SK-N-SH (cell line): ENCODE measurements around the gene BBX. TPM values are rescaled to one million over a fixed set of nuclear protein-coding genes. Genes with fewer than 3 reads are reported as not detected.
A peak's percentile ranks its signal among the peaks of the same experiment; 100 is the strongest.

Source experiments
- CTCF ChIA-PET: fragments of 300-600, 350-600 bp; formaldehyde crosslinking; extraction: SDS; loops from one replicate; lab custom pipeline; 2021; lab: Yijun Ruan, JAX
- POLR2A ChIA-PET: fragments of 350-600 bp; sonication (Branson Sonifier 250); formaldehyde crosslinking; extraction: SDS; loops from one replicate; lab custom pipeline; 2020; ENCODE audit warnings: antibody characterized with exemption, inconsistent platforms; lab: Yijun Ruan, JAX
- DNase-seq: peaks from one replicate; pipeline ENCODE4 v3.0.0; 2012
- H2AFZ ChIP-seq: fragments of 200-600 bp; sonication (generic); 2 replicates; pipeline ENCODE4 v1.8.1; 2016; ENCODE audit warnings: antibody characterized with exemption, mild to moderate bottlenecking, low read depth
- H3F3A ChIP-seq: fragments of 200-600 bp; sonication (generic); replicated peaks from 2 replicates; pipeline ENCODE3; 2016; ENCODE audit warnings: antibody characterized with exemption, mild to moderate bottlenecking; ENCODE audit not compliant: insufficient read depth
- H3K27ac ChIP-seq, 2 experiments: fragments of 200-500 bp in 1 of 2; fragments of 200-600 bp in 1 of 2; sonication (Bioruptor generic) in 1 of 2; sonication (generic), shearing (Covaris generic) in 1 of 2; 2 replicates each; pipeline versions ENCODE4 v1.5.1 to v1.6.1; 2014 to 2016; ENCODE audit warnings: low read depth in 2 of 2, inconsistent platforms in 1 of 2, low read length in 1 of 2, mild to moderate bottlenecking in 1 of 2, mixed read lengths in 1 of 2
- H3K27me3 ChIP-seq: fragments of 200-600 bp; sonication (generic), shearing (Covaris generic); 2 replicates; pipeline ENCODE4 v1.6.1; 2016; ENCODE audit warnings: mixed run types; ENCODE audit not compliant: insufficient read depth
- H3K36me3 ChIP-seq, 2 experiments: fragments of 200-500 bp in 1 of 2; fragments of 200-600 bp in 1 of 2; sonication (Bioruptor generic) in 1 of 2; sonication (generic) in 1 of 2; replicated peaks in 1 of 2; 2 replicates each; pipeline versions ENCODE3 to v1.5.1; 2014 to 2016; ENCODE audit warnings: low read length in 1 of 2, mild to moderate bottlenecking in 1 of 2; ENCODE audit not compliant: insufficient read depth in 2 of 2, control insufficient read depth in 1 of 2
- H3K4me1 ChIP-seq, 2 experiments: fragments of 200-500 bp in 1 of 2; fragments of 200-600 bp in 1 of 2; sonication (Bioruptor generic) in 1 of 2; sonication (generic), shearing (Covaris generic) in 1 of 2; 2 replicates each; pipeline versions ENCODE4 v1.5.1 to v1.6.1; 2014 to 2016; ENCODE audit warnings: low read depth in 1 of 2, low read length in 1 of 2, mixed run types in 1 of 2; ENCODE audit not compliant: insufficient read depth in 2 of 2, control insufficient read depth in 1 of 2
- H3K4me2 ChIP-seq: fragments of 200-600 bp; sonication (generic), shearing (Covaris generic); 2 replicates; pipeline ENCODE4 v1.6.1; 2017; ENCODE audit warnings: mixed run types
- H3K4me3 ChIP-seq, 2 experiments: fragments of 200-500 bp in 1 of 2; fragments of 200-600 bp in 1 of 2; sonication (Bioruptor generic) in 1 of 2; sonication (generic), shearing (Covaris generic) in 1 of 2; 2 replicates each; pipeline versions ENCODE4 v1.5.1 to v1.8.1; 2014 to 2016; ENCODE audit warnings: low read depth in 2 of 2, inconsistent platforms in 1 of 2, low read length in 1 of 2, mild to moderate bottlenecking in 1 of 2, mixed read lengths in 1 of 2, moderate library complexity in 1 of 2
- H3K79me2 ChIP-seq: fragments of 200-600 bp; sonication (generic); 2 replicates; pipeline ENCODE4 v1.8.1; 2017; ENCODE audit warnings: mild to moderate bottlenecking; ENCODE audit not compliant: insufficient read depth
- H3K9ac ChIP-seq: fragments of 200-600 bp; sonication (generic); 2 replicates; pipeline ENCODE4 v1.6.1; 2017; ENCODE audit warnings: mixed run types
- H3K9me2 ChIP-seq: fragments of 200-600 bp; sonication (generic); 2 replicates; pipeline ENCODE4 v1.6.1; 2017; ENCODE audit warnings: mixed run types
- H3K9me3 ChIP-seq: fragments of 200-600 bp; sonication (generic); 2 replicates; pipeline ENCODE4 v1.6.1; 2017; ENCODE audit warnings: mixed run types, mild to moderate bottlenecking, moderate library complexity
- H4K20me1 ChIP-seq: fragments of 200-600 bp; sonication (generic); 2 replicates; pipeline ENCODE4 v1.6.1; 2017; ENCODE audit warnings: mild to moderate bottlenecking, mixed run types; ENCODE audit not compliant: insufficient read depth
- CTCF ChIP-seq: fragments of 200-600 bp; sonication (generic); IDR thresholded peaks from 2 replicates; pipeline ENCODE4 v1.6.1; 2017; ENCODE audit warnings: antibody characterized with exemption, mild to moderate bottlenecking, moderate library complexity
- ELF1 ChIP-seq: IDR thresholded peaks from 2 replicates; pipeline ENCODE4 v1.4.0; 2012
- EP300 ChIP-seq, 2 experiments: IDR thresholded peaks; 2 replicates each; pipeline versions ENCODE4 v1.4.0 to v1.6.1; 2012; ENCODE audit warnings: borderline replicate concordance in 1 of 2, low read depth in 1 of 2, low read length in 1 of 2
- EZH2phosphoT487 ChIP-seq: fragments of 200-600 bp; sonication (generic); IDR thresholded peaks from 2 replicates; pipeline ENCODE4 v1.6.1; 2017; ENCODE audit warnings: low read depth, mixed run types, mild to moderate bottlenecking, antibody characterized with exemption, moderate library complexity, borderline replicate concordance
- GABPA ChIP-seq: IDR thresholded peaks from 2 replicates; pipeline ENCODE4 v1.4.0; 2012; ENCODE audit warnings: low read depth, mild to moderate bottlenecking
- GATA2 ChIP-seq: sonication (generic); formaldehyde crosslinking; IDR thresholded peaks from 2 replicates; pipeline ENCODE4 v1.5.0; 2020; ENCODE audit warnings: mild to moderate bottlenecking, missing genetic modification reagents
- MAX ChIP-seq: IDR thresholded peaks from 2 replicates; pipeline ENCODE4 v1.4.0; 2012; ENCODE audit warnings: low read depth
- MEF2A ChIP-seq: IDR thresholded peaks from 2 replicates; pipeline ENCODE4 v1.4.0; 2012; ENCODE audit warnings: low read depth, borderline replicate concordance
- MXI1 ChIP-seq: IDR thresholded peaks from 2 replicates; pipeline ENCODE4 v1.6.1; 2012; ENCODE audit warnings: mild to moderate bottlenecking, low read depth, low read length, improper control_type of control experiment
- NFIC ChIP-seq: IDR thresholded peaks from 2 replicates; pipeline ENCODE4 v1.4.0; 2012; ENCODE audit warnings: borderline replicate concordance
- NRF1 ChIP-seq: IDR thresholded peaks from 2 replicates; pipeline ENCODE4 v1.6.1; 2012; ENCODE audit warnings: low read depth, mild to moderate bottlenecking, low read length
- RAD21 ChIP-seq: IDR thresholded peaks from 2 replicates; pipeline ENCODE4 v1.6.1; 2012; ENCODE audit warnings: mild to moderate bottlenecking, low read length
- RCOR1 ChIP-seq: fragments of 150-350 bp; IDR thresholded peaks from 2 replicates; pipeline ENCODE4 v1.6.1; 2017; ENCODE audit warnings: antibody characterized with exemption, low read length
- SIN3A ChIP-seq: IDR thresholded peaks from 2 replicates; pipeline ENCODE4 v1.6.1; 2012; ENCODE audit warnings: low read depth, mild to moderate bottlenecking, low read length, moderate library complexity, borderline replicate concordance
- SMC3 ChIP-seq: IDR thresholded peaks from 2 replicates; pipeline ENCODE4 v1.6.1; 2012; ENCODE audit warnings: low read depth, low read length, improper control_type of control experiment
- TEAD4 ChIP-seq: IDR thresholded peaks from 2 replicates; pipeline ENCODE4 v1.4.0; 2012; ENCODE audit warnings: mild to moderate bottlenecking, borderline replicate concordance; ENCODE audit not compliant: insufficient read depth
- YY1 ChIP-seq: IDR thresholded peaks from 2 replicates; pipeline ENCODE4 v1.4.0; 2012; ENCODE audit warnings: low read depth, mild to moderate bottlenecking
- ZBTB33 ChIP-seq: IDR thresholded peaks from 2 replicates; pipeline ENCODE4 v1.4.0; 2012; ENCODE audit warnings: low read depth, borderline replicate concordance
- WGBS: methylation state at CpG from one replicate; pipeline ENCODE4 v1.1.6; 2017; ENCODE audit warnings: low lambda C conversion rate; 5-methylcytosine and 5-hydroxymethylcytosine counted together
- polyA plus RNA-seq, 3 experiments: library from polyadenylated mRNA; depleted of rRNA; stranded (reverse); fragments of >200 nt; gene quantifications; 2 replicates each; pipeline ENCODE4 v1.2.3, GENCODE V29; 2012

BBX gene
- polyA plus RNA-seq, 1 of the 3 experiments (the other 2 are of a cell fraction) = 14.2 TPM

- no peaks in the 10 kb centered on the region; the same call in 1 of the 2 replicates for H3K79me2 ChIP-seq
- no peak overlapping the region for H3K4me2 ChIP-seq
- H4K20me1 ChIP-seq = no peaks in the 10 kb centered on the region
- H3K36me3 ChIP-seq = no peaks in the 10 kb centered on the region
- no peaks in the 10 kb centered on the region for H3K9me3 ChIP-seq
- DNase-seq = peak; percentile 35
- no peak overlapping the region for H3K27ac ChIP-seq
- POLR2A ChIA-PET = no interaction called here
- H3K4me3 ChIP-seq = no peak overlapping the region
- no peaks in the 10 kb centered on the region for H3K27me3 ChIP-seq
- TF ChIP-seq SMC3 (peak; percentile 51), RAD21 (peak; percentile 85), EZH2phosphoT487 (no peak), NFIC (no peak), CTCF (peak; percentile 68)
- TF ChIP-seq, all 33 proteins: peak for 3
- H3K9ac ChIP-seq = no peak overlapping the region
- peaks cover 0 to 4% of the 10 kb centered on the region in 2 experiments; a peak in 1 of 4 replicates for H3K4me1 ChIP-seq
- CTCF ChIA-PET = interaction anchor here (0.6 to 3.3 kb wide), 35 partner anchors 9 to 1040 kb away, joined by 3 to 13 read pairs (median 3); no protein-coding TSS in a partner anchor
- H3K9me2 ChIP-seq = no peaks in the 10 kb centered on the region
- H2AFZ ChIP-seq = no peak overlapping the region
- peaks cover 6% of the 10 kb centered on the region for H3F3A ChIP-seq
These were observed 51.9 kb downstream of the BBX start for GRCh38 chr3:107574650-107575049.

GRCh38 chr3:107578091-107578490 is 55.3 kb downstream of the BBX start:
- no peak overlapping the region for H3K9ac ChIP-seq
- 98% methylated on average over 2 of the region's 2 CpGs for WGBS
- no peak overlapping the region for H3K4me3 ChIP-seq
- no peaks in the 10 kb centered on the region for H3K79me2 ChIP-seq
- no peaks in the 10 kb centered on the region for H3K9me3 ChIP-seq
- peaks cover 6% of the 10 kb centered on the region for H3F3A ChIP-seq
- H3K9me2 ChIP-seq = no peaks in the 10 kb centered on the region
- no peak overlapping the region for H2AFZ ChIP-seq
- no peak overlapping the region for H3K27ac ChIP-seq
- CTCF ChIA-PET = interaction anchor here (0.6 to 1.7 kb wide), 3 partner anchors 82 to 174 kb away, joined by 3 to 5 read pairs (median 4); no protein-coding TSS in a partner anchor
- no peak for TF ChIP-seq YY1
- TF ChIP-seq NFIC = no peak
- no peak for TF ChIP-seq EZH2phosphoT487
- TF ChIP-seq GATA2 (CRISPR knock-in tag) = no peak
- POLR2A ChIA-PET = no interaction called here
- no peaks in the 10 kb centered on the region for H4K20me1 ChIP-seq
- no peaks in the 10 kb centered on the region for H3K27me3 ChIP-seq
- peaks cover 0 to 4% of the 10 kb centered on the region in 2 experiments; a peak in 1 of 4 replicates for H3K4me1 ChIP-seq
- no peaks in the 10 kb centered on the region for H3K36me3 ChIP-seq
- no peak for DNase-seq
- H3K4me2 ChIP-seq = no peak overlapping the region

- ChIA-PET CTCF (interaction anchor here (1.7 kb wide), 2 partner anchors 82 to 98 kb away, joined by 4 to 5 read pairs; no protein-coding TSS in a partner anchor), POLR2A (no interaction called here)
- no peak overlapping the region for H3K27ac ChIP-seq
- no peaks in the 10 kb centered on the region for H3K9me2 ChIP-seq
- H2AFZ ChIP-seq = no peak overlapping the region
- no peaks in the 10 kb centered on the region for H4K20me1 ChIP-seq
- no peaks in the 10 kb centered on the region for H3K36me3 ChIP-seq
- peaks cover 0 to 4% of the 10 kb centered on the region in 2 experiments; a peak in 1 of 4 replicates for H3K4me1 ChIP-seq
- no peaks in the 10 kb centered on the region for H3K9me3 ChIP-seq
- 93% methylated on average over 3 of the region's 3 CpGs for WGBS
- no peak overlapping the region for H3K9ac ChIP-seq
- DNase-seq = no peak
- H3K27me3 ChIP-seq = no peaks in the 10 kb centered on the region
- no peak overlapping the region for H3K4me3 ChIP-seq
- no peak overlapping the region for H3K4me2 ChIP-seq
- H3F3A ChIP-seq = peaks cover 6% of the 10 kb centered on the region
- H3K79me2 ChIP-seq = no peaks in the 10 kb centered on the region
- TF ChIP-seq SIN3A (no peak), MEF2A (no peak), NRF1 (no peak), EP300 (IDR thresholded peaks at IDR 0.05; ENCODE audit: borderline replicate concordance in 1 of 2, low read depth in 1 of 2, low read length in 1 of 2) (no peak), MAX (no peak), SMC3 (no peak), ZBTB33 (no peak), RCOR1 (no peak), ELF1 (no peak), MXI1 (no peak), EZH2phosphoT487 (no peak), GABPA (no peak), TEAD4 (no peak)
These were observed 55.8 kb downstream of the BBX start for GRCh38 chr3:107578523-107578922.
